SU-DHL-6 (cell line): ENCODE measurements around the gene HOMER3.

Source experiments
- H2AFZ ChIP-seq: fragments of 200-600 bp; sonication (generic); 2 replicates; pipeline ENCODE4 v1.6.1; 2014; ENCODE audit warnings: low read depth, mild to moderate bottlenecking, moderate library complexity, mixed read lengths, antibody characterized with exemption, low read length; ENCODE audit not compliant: severe bottlenecking
- H3F3A ChIP-seq: fragments of 200-600 bp; shearing (Covaris generic); 2 replicates; pipeline ENCODE4 v1.6.0; 2016; ENCODE audit warnings: antibody characterized with exemption, mild to moderate bottlenecking; ENCODE audit not compliant: insufficient read depth
- H3K27ac ChIP-seq: fragments of 200-600 bp; sonication (generic); 2 replicates; pipeline ENCODE4 v1.5.1; 2016; ENCODE audit warnings: low read depth, mild to moderate bottlenecking, low read length, moderate library complexity, mixed read lengths
- H3K27me3 ChIP-seq: fragments of 200-600 bp; sonication (generic), shearing (Covaris generic); 2 replicates; pipeline ENCODE4 v1.6.0; 2014; ENCODE audit warnings: mild to moderate bottlenecking, low read length
- H3K36me3 ChIP-seq: fragments of 200-600 bp; sonication (generic); 2 replicates; pipeline ENCODE4 v1.6.1; 2014; ENCODE audit warnings: mild to moderate bottlenecking, low read length, mixed read lengths
- H3K4me2 ChIP-seq: fragments of 300-600, 200-600 bp; shearing (Covaris generic), sonication (generic); 2 replicates; pipeline ENCODE4 v1.6.0; 2014; ENCODE audit warnings: low read length, low read depth, mild to moderate bottlenecking; ENCODE audit not compliant: poor library complexity, severe bottlenecking
- H3K4me3 ChIP-seq: fragments of 200-600 bp; sonication (generic); 2 replicates; pipeline ENCODE4 v1.5.1; 2014; ENCODE audit warnings: antibody characterized with exemption, low read length, mild to moderate bottlenecking, mixed read lengths; ENCODE audit not compliant: insufficient read depth, poor library complexity, severe bottlenecking
- H3K79me2 ChIP-seq: fragments of 200-600 bp; sonication (generic); 2 replicates; pipeline ENCODE4 v1.6.1; 2014; ENCODE audit warnings: mild to moderate bottlenecking, low read length, moderate library complexity; ENCODE audit not compliant: insufficient read depth
- H3K9ac ChIP-seq: fragments of 200-600 bp; sonication (generic); 2 replicates; pipeline ENCODE4 v1.7.0; 2014; ENCODE audit warnings: mild to moderate bottlenecking, low read length
- H3K9me2 ChIP-seq: fragments of 200-600 bp; sonication (generic); replicated peaks from 2 replicates; pipeline ENCODE4 v1.6.1; 2014; ENCODE audit warnings: low read length; ENCODE audit not compliant: insufficient read depth
- H3K9me3 ChIP-seq: fragments of 200-600 bp; sonication (generic); 2 replicates; pipeline ENCODE4 v1.6.1; 2014; ENCODE audit warnings: low read length, mixed read lengths; ENCODE audit not compliant: insufficient read depth
- H4K20me1 ChIP-seq: fragments of 200-600 bp; sonication (generic); 2 replicates; pipeline ENCODE4 v1.6.1; 2014; ENCODE audit warnings: low read depth, mild to moderate bottlenecking, antibody characterized with exemption, low read length, moderate library complexity, mixed read lengths
- CTCF ChIP-seq: fragments of 200-600 bp; sonication (generic); IDR thresholded peaks from one replicate; pipeline ENCODE4 v1.5.1; 2017; ENCODE audit warnings: antibody characterized with exemption, mild to moderate bottlenecking, low read length, moderate library complexity; ENCODE audit not compliant: insufficient read depth, poor library complexity, severe bottlenecking
- EZH2phosphoT487 ChIP-seq: fragments of 200-600 bp; sonication (generic), shearing (Covaris generic); conservative IDR thresholded peaks from 2 replicates; pipeline ENCODE4 v1.6.1; 2018; ENCODE audit warnings: mild to moderate bottlenecking, antibody characterized with exemption, low read length, moderate library complexity, mixed read lengths

HOMER3 gene

GRCh38 chr19:18895824-18896341 lies 45.1 kb downstream of the HOMER3 start, which contains the start of gene CERS1:
Gene CERS1 (minus strand): TSS chr19:18896158. CDS start chr19:18896072, 86 bp downstream.
- H3K79me2 ChIP-seq = no peaks in the 10 kb centered on the region
- H3K9ac ChIP-seq = peak within 1 kb of the TSS; percentile 13; the same call in 1 of the 2 replicates
- H3K9me3 ChIP-seq = no peaks in the 10 kb centered on the region
- peak within 1 kb of the TSS; percentile 38 for H3K4me2 ChIP-seq
- no peaks in the 10 kb centered on the region for H3K36me3 ChIP-seq
- H4K20me1 ChIP-seq = no peaks in the 10 kb centered on the region
- H3K27ac ChIP-seq = no peak within 1 kb of the TSS
- no peak within 1 kb of the TSS for H2AFZ ChIP-seq
- H3F3A ChIP-seq = no peaks in the 10 kb centered on the region
- peak within 1 kb of the TSS; percentile 26 for H3K4me3 ChIP-seq
- TF ChIP-seq EZH2phosphoT487 (no peak), CTCF (no peak)
- H3K9me2 ChIP-seq = no peaks in the 10 kb centered on the region
- H3K27me3 ChIP-seq = no peaks in the 10 kb centered on the region

GRCh38 chr19:18895038-18895823 lies 45.8 kb downstream of the HOMER3 start:
- Histone ChIP-seq H3F3A (no peaks in the 10 kb centered on the region), H3K4me2 (peak overlapping the region; percentile 38), H3K27me3 (no peaks in the 10 kb centered on the region), H2AFZ (no peak overlapping the region), H3K27ac (no peak overlapping the region), H3K36me3 (no peaks in the 10 kb centered on the region), H3K9me3 (no peaks in the 10 kb centered on the region), H3K79me2 (no peaks in the 10 kb centered on the region), H3K9me2 (no peaks in the 10 kb centered on the region), H4K20me1 (no peaks in the 10 kb centered on the region), H3K9ac (peak overlapping the region; percentile 13; the same call in 1 of the 2 replicates), H3K4me3 (peak overlapping the region; percentile 26)
- TF ChIP-seq EZH2phosphoT487 = no peak
- no peak for TF ChIP-seq CTCF

DNA sequence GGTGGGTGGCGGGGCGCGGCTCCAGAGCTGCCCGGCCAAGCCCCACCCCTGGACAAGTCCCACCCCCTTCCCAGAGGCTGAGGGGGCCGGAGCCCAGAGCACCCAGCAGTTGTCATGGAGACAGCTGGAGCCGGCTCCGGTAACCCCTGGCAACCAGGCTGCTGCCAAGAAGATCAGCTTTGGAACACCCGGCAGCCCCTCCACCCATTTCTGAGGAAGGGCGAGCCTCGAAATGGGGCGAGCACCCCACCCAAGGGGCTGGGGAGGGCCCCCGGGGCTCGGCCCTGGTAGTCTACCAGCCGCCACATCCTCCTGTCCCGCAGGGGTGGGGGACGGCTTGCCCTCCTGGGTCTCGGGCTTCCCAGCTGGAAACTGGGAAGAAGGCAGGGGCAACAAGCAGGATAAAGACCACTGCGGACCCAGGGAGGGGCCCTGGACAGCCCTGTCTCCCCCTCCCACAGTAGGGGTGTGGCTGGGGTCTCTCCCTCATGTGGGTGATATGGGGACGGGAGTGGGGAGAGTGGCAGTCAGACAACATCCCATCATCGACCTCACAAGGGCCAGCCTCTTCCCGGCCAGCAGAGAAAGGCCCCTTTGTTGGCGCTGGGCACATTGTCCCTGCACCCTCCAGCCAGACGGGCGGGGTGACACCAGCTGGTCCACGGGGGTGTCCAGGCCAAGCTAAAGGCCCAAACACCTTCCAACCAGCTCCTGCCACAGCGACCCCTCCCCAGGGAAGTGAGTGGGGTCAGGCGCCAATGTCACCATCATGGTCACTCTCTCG lies 46.6 kb downstream of the HOMER3 start:
- no peaks in the 10 kb centered on the region for H3K79me2 ChIP-seq
- H3K4me2 ChIP-seq = no peak overlapping the region
- H3K9ac ChIP-seq = no peak overlapping the region
- H4K20me1 ChIP-seq = no peaks in the 10 kb centered on the region
- H3K27ac ChIP-seq = no peak overlapping the region
- H2AFZ ChIP-seq = no peak overlapping the region
- no peak for TF ChIP-seq CTCF
- TF ChIP-seq EZH2phosphoT487 = no peak
- H3K9me3 ChIP-seq = no peaks in the 10 kb centered on the region
- no peak overlapping the region for H3K4me3 ChIP-seq
- no peaks in the 10 kb centered on the region for H3K27me3 ChIP-seq
- no peaks in the 10 kb centered on the region for H3K9me2 ChIP-seq
- H3F3A ChIP-seq = no peaks in the 10 kb centered on the region
- H3K36me3 ChIP-seq = no peaks in the 10 kb centered on the region
